T47D (cell line): ENCODE results near the gene AGAP3.

Experiments used
- DNase-seq, 2 experiments: peaks; one replicate each; pipeline versions ENCODE4 v3.0.0 to v3.0.0-alpha.2; 2011 to 2012; ENCODE audit warnings: low read depth in 1 of 2, low spot score in 1 of 2
- JUND ChIP-seq: IDR thresholded peaks from 2 replicates; pipeline ENCODE4 v1.6.1; 2012; ENCODE audit warnings: low read depth
- in situ Hi-C: cut with HindIII; loops from 2 replicates; pipeline ENCODE4 v1.10.0; 2016; ENCODE audit warnings: low sequenced_read_pairs, low pct_unique_long_range_greater_than_20kb

The AGAP3 gene

GRCh38 chr7:151070574-151070960 lies 15.7 kb upstream of the AGAP3 start:
- in situ Hi-C loops = no loop called here
- no peak for TF ChIP-seq JUND
- DNase-seq = no peak

GRCh38 chr7:151071032-151071866 lies 15.0 kb upstream of the AGAP3 start:
- in situ Hi-C loops = no loop called here
- DNase-seq = no peak
- no peak for TF ChIP-seq JUND

DNA sequence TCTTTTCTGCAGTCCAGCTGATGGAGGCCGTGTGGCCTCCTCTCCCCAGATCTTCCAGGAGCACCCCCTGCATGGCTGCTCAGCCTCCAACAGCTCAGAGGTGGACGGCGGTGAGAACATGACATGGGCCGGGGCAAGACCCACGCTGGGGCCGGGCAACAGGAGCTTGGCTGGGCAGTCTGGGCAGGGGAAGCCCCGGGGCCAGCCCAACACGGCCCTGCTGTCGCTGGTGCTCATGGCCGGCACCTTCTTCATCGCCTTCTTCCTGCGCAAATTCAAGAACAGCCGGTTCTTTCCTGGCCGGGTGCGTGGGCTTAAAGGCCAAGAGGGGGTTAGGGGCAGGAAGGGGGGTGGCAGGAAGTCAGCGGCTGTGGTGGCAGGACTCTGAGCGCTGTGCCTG lies 12.3 kb upstream of the AGAP3 start:
- no peak for TF ChIP-seq JUND
- in situ Hi-C loops = no loop called here
- DNase-seq = no peak

DNA sequence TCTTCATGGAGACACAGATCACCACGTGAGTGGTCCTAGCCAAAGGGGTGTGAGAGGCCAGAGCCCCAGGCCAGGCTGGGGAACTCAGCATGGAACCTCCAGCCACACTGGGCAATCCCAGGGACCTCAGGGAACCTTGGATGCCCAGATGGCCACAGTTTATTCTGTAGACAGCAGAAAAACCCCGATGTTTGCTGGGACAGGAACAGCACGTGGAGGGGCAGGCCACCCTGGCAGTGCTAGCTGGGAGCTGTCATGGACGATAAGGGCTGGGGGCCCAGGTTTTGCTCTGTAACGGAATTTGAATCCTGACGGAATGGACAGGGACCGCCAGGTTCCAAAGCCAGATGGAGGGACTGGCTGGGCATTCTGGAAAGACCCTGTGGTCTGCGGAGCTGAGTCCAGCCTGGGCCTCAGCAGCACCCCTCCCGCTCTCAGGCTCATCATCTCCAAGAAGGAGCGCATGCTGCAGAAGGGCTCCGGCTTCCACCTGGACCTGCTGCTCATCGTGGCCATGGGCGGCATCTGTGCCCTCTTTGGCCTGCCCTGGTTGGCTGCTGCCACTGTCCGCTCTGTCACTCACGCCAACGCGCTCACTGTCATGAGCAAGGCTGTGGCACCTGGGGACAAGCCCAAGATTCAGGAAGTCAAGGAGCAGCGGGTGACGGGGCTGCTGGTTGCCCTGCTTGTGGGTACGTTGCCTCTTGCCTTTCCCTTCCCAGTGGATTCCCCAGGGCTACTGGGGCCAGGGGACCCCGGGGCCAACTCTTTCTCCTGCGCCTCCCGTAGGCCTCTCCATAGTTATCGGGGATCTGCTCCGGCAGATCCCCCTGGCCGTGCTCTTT lies 11.2 kb upstream of the AGAP3 start:
- in situ Hi-C loops = no loop called here
- no peak for TF ChIP-seq JUND
- DNase-seq = no peak

DNA sequence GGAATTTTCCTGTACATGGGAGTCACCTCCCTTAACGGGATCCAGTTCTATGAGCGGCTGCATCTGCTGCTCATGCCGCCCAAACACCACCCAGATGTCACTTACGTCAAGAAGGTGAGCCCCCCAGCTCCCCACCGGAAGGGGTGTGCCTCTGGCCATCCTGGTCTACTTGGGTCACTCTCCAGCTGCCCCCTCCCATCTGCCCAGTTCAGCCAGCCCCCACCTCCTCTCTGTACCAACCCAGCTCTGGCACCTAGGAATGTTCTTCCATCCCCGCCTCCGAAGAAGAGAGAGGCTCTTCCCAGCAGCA lies 10.7 kb upstream of the AGAP3 start:
- DNase-seq = no peak
- in situ Hi-C loops = no loop called here
- TF ChIP-seq JUND = no peak

GRCh38 chr7:151075978-151076426 lies 10.3 kb upstream of the AGAP3 start:
- TF ChIP-seq JUND = no peak

GRCh38 chr7:151076863-151077704 lies 9.2 kb upstream of the AGAP3 start:
- DNase-seq = no peak
- in situ Hi-C loops = no loop called here
- no peak for TF ChIP-seq JUND

More at GRCh38 chr7:151075978-151076426, 10.3 kb upstream of the AGAP3 start:
- DNase-seq = no peak
- in situ Hi-C loops = no loop called here

DNA sequence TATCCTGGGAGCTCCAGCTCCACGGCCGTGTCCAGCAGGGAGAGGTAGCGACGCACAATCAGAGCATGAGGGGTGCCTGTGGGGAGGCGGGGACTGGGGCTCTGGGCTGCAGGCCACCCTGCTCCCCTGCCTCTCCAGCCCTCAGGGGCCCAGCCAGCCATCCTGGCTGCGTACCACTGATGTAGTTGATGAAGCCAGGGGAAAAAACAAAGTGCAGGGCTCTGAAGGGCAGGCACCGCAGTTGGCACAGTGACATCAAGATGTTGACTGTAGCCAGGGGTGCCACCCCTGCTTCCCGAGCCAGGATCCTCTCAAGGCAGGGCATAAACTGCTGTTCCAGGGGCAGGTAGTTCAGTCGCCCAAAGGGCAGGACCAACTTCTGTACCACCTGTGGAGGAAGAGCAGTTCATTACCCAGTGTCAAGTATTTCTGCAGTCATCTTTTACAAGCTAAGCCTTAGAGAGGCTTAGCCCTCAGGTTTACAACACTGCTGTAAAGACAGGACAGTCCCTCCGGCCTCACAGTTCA lies 8.5 kb upstream of the AGAP3 start:
- DNase-seq = no peak
- no peak for TF ChIP-seq JUND
- in situ Hi-C loops = no loop called here

DNA sequence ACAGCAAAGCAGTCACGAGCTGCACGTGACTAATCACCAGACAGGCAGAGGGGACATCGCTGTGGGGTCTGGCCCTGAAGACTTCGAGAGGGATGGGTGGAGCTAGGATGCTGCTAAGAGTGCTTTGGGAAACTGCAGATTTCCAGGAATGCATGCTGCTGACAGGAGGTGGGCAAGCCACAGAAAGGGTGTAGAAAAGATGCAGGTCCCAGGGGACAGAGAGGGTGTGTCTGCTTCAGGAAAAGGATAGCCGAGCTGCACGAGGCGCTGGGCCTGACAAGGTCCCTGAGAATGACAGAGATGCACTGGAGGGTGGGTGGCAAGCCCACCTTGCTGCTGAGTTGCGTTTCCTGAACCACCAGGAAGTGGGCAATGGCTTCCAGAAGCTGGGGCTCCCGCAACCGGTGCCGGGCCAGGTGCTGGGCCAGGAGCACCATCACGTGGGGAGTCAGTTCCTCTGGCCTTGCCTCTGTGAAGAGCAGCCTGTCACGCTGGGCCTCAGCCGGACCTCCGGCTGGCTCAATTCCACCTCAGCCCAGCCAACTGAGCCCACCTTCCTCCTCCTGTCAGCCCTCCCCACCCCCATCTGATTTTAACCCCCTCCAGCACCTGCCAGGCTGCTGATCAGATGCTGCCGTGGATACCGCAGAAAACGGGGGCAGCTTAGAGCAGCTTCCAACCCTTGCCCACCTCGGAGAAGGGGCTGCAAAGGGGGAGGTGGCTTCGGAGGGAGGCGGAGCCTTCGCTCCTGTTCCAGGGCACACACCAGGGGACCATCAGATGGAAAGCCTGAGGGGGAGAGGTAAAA lies 7.8 kb upstream of the AGAP3 start:
- DNase-seq = no peak
- no peak for TF ChIP-seq JUND
- in situ Hi-C loops = no loop called here

DNA sequence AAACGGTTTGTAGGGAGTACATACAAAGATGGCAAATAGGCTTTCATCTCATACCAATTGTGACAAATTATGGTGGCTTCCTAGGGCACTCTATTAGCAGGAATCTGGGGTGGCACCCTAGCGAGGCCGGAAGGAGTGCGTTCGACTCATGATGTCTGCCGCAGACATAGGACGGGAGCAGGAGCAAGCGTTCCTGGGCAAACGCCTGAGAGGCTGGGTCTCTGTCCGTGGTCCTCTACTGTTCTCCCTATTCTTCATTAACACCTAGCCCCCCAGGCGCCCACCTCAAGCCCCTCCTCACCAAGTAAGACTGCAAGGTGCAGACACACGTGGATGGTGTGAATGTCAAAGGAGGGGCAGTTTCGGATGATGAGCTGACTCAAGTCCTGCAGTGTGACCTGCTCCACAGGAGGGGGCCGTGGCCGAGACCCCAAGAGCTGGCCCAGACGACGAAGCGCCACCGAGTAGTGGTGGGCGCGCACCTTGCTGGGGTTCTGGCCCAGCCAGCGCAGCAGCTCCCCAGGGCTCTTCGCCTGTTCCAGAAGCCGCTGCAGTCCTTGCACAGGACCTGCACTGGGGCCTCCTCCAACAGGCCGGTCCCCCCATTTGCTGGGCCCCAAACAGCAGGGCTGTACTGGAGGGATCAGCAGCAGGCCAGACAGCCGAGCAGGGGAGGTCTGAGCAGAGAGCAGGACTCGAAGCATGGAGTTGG lies 6.9 kb upstream of the AGAP3 start:
- no peak for TF ChIP-seq JUND
- in situ Hi-C loops = no loop called here
- DNase-seq = no peak

DNA sequence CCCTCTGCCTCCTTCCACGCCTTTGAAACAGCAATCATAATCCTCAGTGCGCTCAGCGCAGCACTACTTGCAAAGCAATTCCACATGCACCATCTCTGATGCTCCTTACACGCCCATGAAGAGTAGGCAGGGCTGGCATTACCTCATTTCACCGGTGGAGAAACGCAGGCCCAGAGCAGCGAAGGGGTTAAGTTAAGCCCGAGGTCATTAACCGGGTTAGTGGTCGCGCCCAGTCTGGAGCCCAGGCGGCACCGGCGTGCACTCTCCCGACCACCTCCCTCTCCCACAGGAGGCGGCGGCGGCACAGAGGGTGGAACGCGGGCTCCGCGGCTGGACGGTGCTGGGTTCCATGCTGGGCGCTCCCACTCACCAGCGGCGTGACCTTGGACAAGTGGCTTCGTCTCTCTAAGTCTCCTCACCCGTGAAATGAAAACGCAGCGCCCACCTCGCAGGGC lies 6.2 kb upstream of the AGAP3 start:
- in situ Hi-C loops = no loop called here
- TF ChIP-seq JUND = no peak
- no peak for DNase-seq
